ENCODE results near the gene VIL1. TPM values are rescaled to one million over a fixed set of nuclear protein-coding genes. Genes with fewer than 3 reads are reported as not detected.

The VIL1 gene
- total and polyA plus RNA-seq, 2 donors from 2014 or later, result 9.0 to 10.5 TPM

DNA sequence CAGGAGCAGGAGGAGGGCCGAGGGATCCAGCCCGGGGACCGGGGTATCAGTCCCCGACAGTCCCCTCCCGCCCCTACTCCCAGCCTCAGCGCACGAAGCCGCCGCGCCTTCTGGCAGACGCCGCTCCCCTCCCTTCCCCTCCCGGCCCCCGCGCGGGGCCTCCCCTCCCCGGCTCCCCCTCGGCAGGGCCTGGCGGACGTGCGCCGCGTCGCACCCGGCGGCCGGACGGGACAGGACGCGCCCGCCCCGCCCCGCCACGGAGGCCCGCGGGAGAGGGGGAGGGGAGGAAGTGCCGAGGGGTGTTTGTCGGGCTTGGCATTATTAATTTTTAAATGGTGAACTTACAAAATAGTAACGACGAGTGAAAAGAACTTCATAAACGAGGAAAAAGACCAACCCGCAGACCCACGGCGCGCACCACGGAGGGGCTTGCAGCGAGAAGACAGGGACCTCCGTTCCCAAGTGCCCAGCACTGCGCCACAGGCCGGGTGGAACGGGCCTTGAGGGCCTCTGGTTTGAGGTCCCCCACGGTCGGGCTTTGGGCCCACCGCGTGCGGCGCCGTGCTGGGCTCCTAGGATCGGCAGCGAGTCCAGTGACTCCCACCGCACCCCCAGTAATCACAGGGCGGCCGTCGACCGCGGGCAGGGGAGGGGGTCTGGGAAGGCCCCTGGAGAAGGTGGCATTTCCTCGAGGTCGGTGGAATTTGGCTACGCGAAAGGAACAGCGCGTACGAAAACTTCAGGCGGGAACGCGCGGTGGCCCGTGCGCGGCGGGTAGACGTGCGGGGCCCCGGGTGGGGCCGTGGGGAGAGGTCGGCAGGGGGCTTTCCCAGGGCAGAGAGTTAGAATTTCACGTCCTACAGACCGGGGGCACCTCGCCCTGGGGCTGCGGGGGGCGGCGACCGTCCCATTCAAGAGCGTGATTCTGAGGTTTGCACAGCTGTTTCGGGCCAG is 20.2 kb upstream of the VIL1 start:
- no peak for FAIRE-seq
- intact Hi-C loops (cut with DNase I), result loop anchor here (10.0 kb wide), 1 partner anchor 104 kb away; the partner anchor contains the start of gene TMBIM1
- no peak for TF ChIP-seq CTCF (IDR thresholded peaks at IDR 0.05; ENCODE audit: borderline replicate concordance, extremely low read depth, insufficient read depth)
- Histone ChIP-seq H3K27ac (ENCODE audit: low read depth in 2 of 2, low read length in 2 of 2) (peak overlapping the region; percentile 99), H3K9me3 (ENCODE audit: control insufficient read depth in 2 of 3, insufficient read depth in 1 of 3, low read length in 3 of 3) (no peaks in the 10 kb centered on the region), H3K4me1 (ENCODE audit: control insufficient read depth in 2 of 3, insufficient read depth in 2 of 3, low read depth in 1 of 3, low read length in 3 of 3) (peaks cover 0 to 26% (median 12%) of the 10 kb centered on the region in 3 donors), H3K9ac (ENCODE audit: low read length in 3 of 3) (peak overlapping the region; percentile 47 to 96 (median 88)), H3K36me3 (ENCODE audit: control insufficient read depth in 2 of 3, insufficient read depth in 3 of 3, low read length in 3 of 3) (peaks cover 0 to 11% (median 2%) of the 10 kb centered on the region in 3 donors), H3K27me3 (ENCODE audit: control insufficient read depth, insufficient read depth, low read length) (no peaks in the 10 kb centered on the region), H3K4me3 (ENCODE audit: low read length in 3 of 3) (peak overlapping the region; percentile 73 to 97 (median 89))
- peak; percentile 84 to 97 (median 88) for DNase-seq

GRCh38 chr2:218399391-218400166 is 19.3 kb upstream of the VIL1 start, which contains the start of gene CTDSP1:
Gene CTDSP1 (plus strand): TSS chr2:218399868. CDS start chr2:218400091, 223 bp downstream.
- H3K9me3 ChIP-seq (ENCODE audit: control insufficient read depth in 2 of 3, insufficient read depth in 1 of 3, low read length in 3 of 3), result no peaks in the 10 kb centered on the region
- no peak for FAIRE-seq
- peaks cover 0 to 13% (median 2%) of the 10 kb centered on the region in 3 donors for H3K36me3 ChIP-seq (ENCODE audit: control insufficient read depth in 2 of 3, insufficient read depth in 3 of 3, low read length in 3 of 3)
- peak within 1 kb of the TSS; percentile 68 to 85 (median 73) for H3K4me3 ChIP-seq (ENCODE audit: low read length in 3 of 3)
- H3K27ac ChIP-seq (ENCODE audit: low read depth in 2 of 2, low read length in 2 of 2), result peak within 1 kb of the TSS; percentile 99
- DNase-seq, result peak; percentile 98 to 99 (median 99)
- intact Hi-C loops (cut with DNase I), result loop anchor here (10.0 kb wide), 1 partner anchor 105 kb away; the partner anchor contains the start of gene TMBIM1
- H3K9ac ChIP-seq (ENCODE audit: low read length in 3 of 3), result peak within 1 kb of the TSS; percentile 47 to 89 (median 85)
- TF ChIP-seq CTCF (IDR thresholded peaks at IDR 0.05; ENCODE audit: borderline replicate concordance, extremely low read depth, insufficient read depth), result peak; percentile 6
- H3K27me3 ChIP-seq (ENCODE audit: control insufficient read depth, insufficient read depth, low read length), result no peaks in the 10 kb centered on the region
- H3K4me1 ChIP-seq (ENCODE audit: control insufficient read depth in 2 of 3, insufficient read depth in 2 of 3, low read depth in 1 of 3, low read length in 3 of 3), result peaks cover 0 to 29% (median 12%) of the 10 kb centered on the region in 3 donors

- no peak for TF ChIP-seq CTCF (IDR thresholded peaks at IDR 0.05; ENCODE audit: borderline replicate concordance, extremely low read depth, insufficient read depth)
Measured at GRCh38 chr2:218400167-218400929, 18.6 kb upstream of the VIL1 start.

More at GRCh38 chr2:218400167-218400929, 18.6 kb upstream of the VIL1 start:
- Histone ChIP-seq H3K27me3 (ENCODE audit: control insufficient read depth, insufficient read depth, low read length) (no peaks in the 10 kb centered on the region), H3K36me3 (ENCODE audit: control insufficient read depth in 2 of 3, insufficient read depth in 3 of 3, low read length in 3 of 3) (peaks cover 0 to 13% (median 2%) of the 10 kb centered on the region in 3 donors), H3K9ac (ENCODE audit: low read length in 3 of 3) (peak overlapping the region; percentile 33 to 85 (median 85)), H3K27ac (ENCODE audit: low read depth in 2 of 2, low read length in 2 of 2) (peak overlapping the region; percentile 88 to 92), H3K9me3 (ENCODE audit: control insufficient read depth in 2 of 3, insufficient read depth in 1 of 3, low read length in 3 of 3) (no peaks in the 10 kb centered on the region), H3K4me3 (ENCODE audit: low read length in 3 of 3) (peak overlapping the region; percentile 50 to 76 (median 68)), H3K4me1 (ENCODE audit: control insufficient read depth in 2 of 3, insufficient read depth in 2 of 3, low read depth in 1 of 3, low read length in 3 of 3) (peaks cover 0 to 34% (median 13%) of the 10 kb centered on the region in 3 donors)
- DNase-seq, result peak in 4 of 5 donors; percentile 44 to 92 (median 80)
- FAIRE-seq, result no peak
- intact Hi-C loops (cut with DNase I), result no loop called here

All from kidney (tissue), 14 donors.